HCT116 (cell line): ENCODE data around the gene TMEM203. TPM values are rescaled to one million over a fixed set of nuclear protein-coding genes. Genes with fewer than 3 reads are reported as not detected.

Experiments used
- ATAC-seq: fragments of 200-7000 bp; cut with Tn5 transposase; 2 replicates; pipeline ENCODE4 v1.9.1; 2020; ENCODE audit warnings: mild to moderate bottlenecking, moderate library complexity
- BruUV-seq: library from RNA; stranded (reverse); fragments of 400-500 nt; replicated peaks from 2 replicates; lab custom pipeline; 2021; lab: Mats Ljungman, UMichigan
- CTCF ChIA-PET: fragments of 300-600 bp; sonication (Branson Sonifier 250); formaldehyde crosslinking; loops from one replicate; lab custom pipeline; 2021; ENCODE audit warnings: antibody characterized with exemption; lab: Charles Lee
- POLR2A ChIA-PET: fragments of 300-600, 350-600 bp; sonication (Branson Sonifier 250); formaldehyde crosslinking; loops from one replicate; lab custom pipeline; 2021; ENCODE audit warnings: antibody characterized with exemption; lab: Charles Lee
- RAD21 ChIA-PET, 2 experiments: fragments of 300-600 bp; sonication (Branson Sonifier 250); formaldehyde crosslinking; loops; one replicate each; lab custom pipeline; 2023; ENCODE audit warnings: low total read pairs in 2 of 2; ENCODE audit not compliant: uncharacterized antibody in 2 of 2, unreplicated experiment in 2 of 2, low non-redundant PET in 1 of 2; lab: Charles Lee
- DNase-seq: peaks from one replicate; pipeline ENCODE4 v3.0.0-alpha.2; 2010; ENCODE audit warnings: low read depth, low spot score
- H2AFZ ChIP-seq: fragments of 200-600 bp; shearing (Covaris generic), sonication (generic); 2 replicates; pipeline ENCODE4 v1.6.1; 2017; ENCODE audit warnings: low read depth, mixed run types, mixed read lengths, antibody characterized with exemption, low read length; ENCODE audit not compliant: poor library complexity, severe bottlenecking
- H3K27ac ChIP-seq: 2 replicates; pipeline ENCODE4 v1.5.1; 2012; ENCODE audit warnings: low read depth, low read length
- H3K27me3 ChIP-seq: fragments of 200-600 bp; sonication (generic); 2 replicates; pipeline ENCODE4 v1.6.1; 2016; ENCODE audit warnings: mixed run types, low read length, mixed read lengths; ENCODE audit not compliant: insufficient read depth
- H3K36me3 ChIP-seq, 2 experiments: fragments of 200-500 bp in 1 of 2; fragments of 200-600 bp in 1 of 2; sonication (Bioruptor generic) in 1 of 2; sonication (generic) in 1 of 2; 2 replicates each; pipeline versions ENCODE4 v1.5.1 to v1.6.1; 2014 to 2016; ENCODE audit warnings: low read length in 2 of 2, inconsistent platforms in 1 of 2, mixed read lengths in 1 of 2, mixed run types in 1 of 2; ENCODE audit not compliant: insufficient read depth in 2 of 2, control insufficient read depth in 1 of 2
- H3K4me1 ChIP-seq, 2 experiments: fragments of 200-600 bp in 1 of 2; sonication (generic) in 1 of 2; 2 replicates each; pipeline versions ENCODE4 v1.5.1 to v1.6.1; 2012 to 2017; ENCODE audit warnings: low read length in 2 of 2, inconsistent platforms in 1 of 2, mild to moderate bottlenecking in 1 of 2, mixed read lengths in 1 of 2, mixed run types in 1 of 2, moderate library complexity in 1 of 2; ENCODE audit not compliant: insufficient read depth in 2 of 2, control insufficient read depth in 1 of 2
- H3K4me2 ChIP-seq: fragments of 200-600 bp; sonication (generic); 2 replicates; pipeline ENCODE4 v1.6.1; 2017; ENCODE audit warnings: mixed run types, low read length, mixed read lengths
- H3K4me3 ChIP-seq, 2 experiments: fragments of 200-600 bp in 1 of 2; sonication (generic) in 1 of 2; replicated peaks in 1 of 2; 2 replicates each; pipeline ENCODE4 v1.5.1; 2011 to 2016; ENCODE audit warnings: low read length in 2 of 2, control low read depth in 1 of 2, low read depth in 1 of 2, mild to moderate bottlenecking in 1 of 2, mixed read lengths in 1 of 2, mixed run types in 1 of 2
- H3K79me2 ChIP-seq: fragments of 200-600 bp; sonication (generic); 2 replicates; pipeline ENCODE4 v1.6.1; 2017; ENCODE audit warnings: mild to moderate bottlenecking, mixed run types, low read length, moderate library complexity, mixed read lengths; ENCODE audit not compliant: insufficient read depth
- H3K9ac ChIP-seq: fragments of 200-600 bp; sonication (generic); 2 replicates; pipeline ENCODE4 v1.6.1; 2016; ENCODE audit warnings: low read length, mixed read lengths
- H3K9me2 ChIP-seq: fragments of 200-600 bp; sonication (generic), shearing (Covaris generic); 2 replicates; pipeline ENCODE4 v1.6.1; 2017; ENCODE audit warnings: mixed run types, mild to moderate bottlenecking, moderate library complexity; ENCODE audit not compliant: insufficient read depth
- H3K9me3 ChIP-seq, 2 experiments: fragments of 200-500 bp in 1 of 2; fragments of 200-600 bp in 1 of 2; sonication (Bioruptor generic) in 1 of 2; sonication (generic) in 1 of 2; 2 replicates each; pipeline ENCODE4 v1.6.1; 2014 to 2017; ENCODE audit warnings: low read length in 2 of 2, mixed read lengths in 2 of 2, inconsistent platforms in 1 of 2, low read depth in 1 of 2, mild to moderate bottlenecking in 1 of 2, mixed run types in 1 of 2, moderate library complexity in 1 of 2; ENCODE audit not compliant: control insufficient read depth in 1 of 2, insufficient read depth in 1 of 2
- H4K20me1 ChIP-seq: fragments of 200-600 bp; sonication (generic), shearing (Covaris generic); 2 replicates; pipeline ENCODE4 v1.6.1; 2017; ENCODE audit warnings: mixed run types, mild to moderate bottlenecking, moderate library complexity; ENCODE audit not compliant: insufficient read depth
- ATF3 ChIP-seq: IDR thresholded peaks from 2 replicates; pipeline ENCODE4 v1.6.1; 2012
- CBX3 ChIP-seq: IDR thresholded peaks from 2 replicates; pipeline ENCODE4 v1.6.1; 2012; ENCODE audit warnings: low read depth
- CEBPB ChIP-seq: IDR thresholded peaks from 2 replicates; pipeline ENCODE4 v1.6.1; 2012; ENCODE audit warnings: low read depth
- CTCF ChIP-seq, 3 experiments: fragments of 200-600 bp in 1 of 3; sonication (generic) in 1 of 3; IDR thresholded peaks in 2 of 3; conservative IDR thresholded peaks in 1 of 3; 2 replicates each; pipeline ENCODE4 v1.5.1; 2012 to 2017; ENCODE audit warnings: low read depth in 2 of 3, low read length in 2 of 3, antibody characterized with exemption in 1 of 3, borderline replicate concordance in 1 of 3, control low read depth in 1 of 3, mild to moderate bottlenecking in 1 of 3, mixed read lengths in 1 of 3, mixed run types in 1 of 3, moderate library complexity in 1 of 3; ENCODE audit not compliant: insufficient read depth in 1 of 3
- EGR1 ChIP-seq: IDR thresholded peaks from 2 replicates; pipeline ENCODE4 v1.6.1; 2012; ENCODE audit warnings: low read depth
- ELF1 ChIP-seq: IDR thresholded peaks from 2 replicates; pipeline ENCODE4 v1.6.1; 2012; ENCODE audit warnings: low read depth, borderline replicate concordance
- EZH2phosphoT487 ChIP-seq: fragments of 200-600 bp; IDR thresholded peaks from 2 replicates; pipeline ENCODE4 v1.6.1; 2018; ENCODE audit warnings: antibody characterized with exemption, borderline replicate concordance
- FOSL1 ChIP-seq: IDR thresholded peaks from 2 replicates; pipeline ENCODE4 v1.6.1; 2012; ENCODE audit warnings: low read depth
- JUND ChIP-seq: IDR thresholded peaks from 2 replicates; pipeline ENCODE4 v1.6.1; 2012
- MAX ChIP-seq: IDR thresholded peaks from 2 replicates; pipeline ENCODE4 v1.6.1; 2012
- POLR2A ChIP-seq: IDR thresholded peaks from 2 replicates; pipeline ENCODE4 v1.7.0; 2011; ENCODE audit warnings: borderline replicate concordance; ENCODE audit not compliant: insufficient read depth, insufficient read length; ENCODE audit errors: extremely low read depth
- POLR2AphosphoS5 ChIP-seq: IDR thresholded peaks from 2 replicates; pipeline ENCODE4 v1.6.1; 2011; ENCODE audit warnings: mild to moderate bottlenecking, low read depth, low read length, moderate library complexity
- RAD21 ChIP-seq: IDR thresholded peaks from 2 replicates; pipeline ENCODE4 v1.6.1; 2012; ENCODE audit warnings: low read depth, mild to moderate bottlenecking
- REST ChIP-seq: IDR thresholded peaks from 2 replicates; pipeline ENCODE4 v1.6.1; 2012; ENCODE audit warnings: low read depth
- SIN3A ChIP-seq: IDR thresholded peaks from 2 replicates; pipeline ENCODE4 v1.6.1; 2012; ENCODE audit warnings: low read depth
- SRF ChIP-seq: IDR thresholded peaks from 2 replicates; pipeline ENCODE4 v1.6.1; 2012; ENCODE audit warnings: low read depth
- TCF7L2 ChIP-seq: IDR thresholded peaks from 2 replicates; pipeline ENCODE4 v1.7.0; 2011; ENCODE audit warnings: borderline replicate concordance, inconsistent platforms; ENCODE audit not compliant: insufficient read depth, insufficient read length; ENCODE audit errors: extremely low read depth
- ZBTB33 ChIP-seq: IDR thresholded peaks from 2 replicates; pipeline ENCODE4 v1.6.1; 2011; ENCODE audit warnings: mild to moderate bottlenecking, low read length, moderate library complexity; ENCODE audit not compliant: insufficient replicate concordance; ENCODE audit errors: extremely low read depth
- ZFX ChIP-seq: fragments of 450-650 bp; IDR thresholded peaks from 2 replicates; pipeline ENCODE4 v1.6.1; 2017
- ZNF274 ChIP-seq: fragments of 200-500 bp; sonication (Bioruptor generic); IDR thresholded peaks from 2 replicates; pipeline ENCODE4 v1.6.1; 2014; ENCODE audit warnings: mild to moderate bottlenecking, low read depth, low read length, inconsistent platforms
- intact Hi-C: fragments of 100-400 bp; cut with micrococcal nuclease; formaldehyde crosslinking; loops from 2 replicates; pipeline ENCODE4 v1.10.0; 2022
- total RNA-seq: library from RNA; stranded (reverse); gene quantifications from one replicate; pipeline ENCODE4 v1.2.1, GENCODE V29; 2021; ENCODE audit not compliant: unreplicated experiment

The TMEM203 gene
- total RNA-seq, 1 experiment from 2014 or later, result 45.0 TPM

GRCh38 chr9:137187386-137187785, 18.1 kb downstream of the TMEM203 start:
- Histone ChIP-seq H3K4me2 (peak overlapping the region; percentile 98), H3K9ac (peak overlapping the region; percentile 94)
- POLR2A ChIA-PET, result interaction anchor here (0.6 to 3.5 kb wide), 4 partner anchors 11 to 54 kb away, joined by 3 to 20 read pairs (median 8); partner anchors contain the start of gene TUBB4B
- TF ChIP-seq TCF7L2, result no peak
- TF ChIP-seq ZFX, result no peak
- no peak for TF ChIP-seq CEBPB
- TF ChIP-seq ELF1, result no peak
- no peak for TF ChIP-seq SRF
- TF ChIP-seq CTCF (IDR thresholded peaks at IDR 0.05 in 2 of 3, conservative IDR thresholded peaks at IDR 0.05 in 1 of 3; ENCODE audit: borderline replicate concordance in 1 of 3, insufficient read depth in 1 of 3, low read depth in 2 of 3, low read length in 2 of 3), result no peak
- TF ChIP-seq ZBTB33, result no peak
- no peak for TF ChIP-seq RAD21
- no peak for TF ChIP-seq SIN3A
- no peak for TF ChIP-seq MAX
- no peak for TF ChIP-seq FOSL1
- no peak for TF ChIP-seq POLR2AphosphoS5
- TF ChIP-seq ATF3, result no peak
- no peak for TF ChIP-seq EGR1
- TF ChIP-seq EZH2phosphoT487, result no peak
- TF ChIP-seq ZNF274, result no peak
- TF ChIP-seq JUND, result no peak
- TF ChIP-seq POLR2A, result no peak
- TF ChIP-seq CBX3, result no peak
- no peak for TF ChIP-seq REST
- TF ChIP-seq, all 23 proteins: peak for 0
- intact Hi-C loops, result loop anchor here (5.0 kb wide), 1 partner anchor 40 kb away; the partner anchor contains the start of genes CYSRT1 and RNF224
- Histone ChIP-seq H3K4me3 (peak overlapping the region; percentile 98 to 100), H3K9me3 (no peaks in the 10 kb centered on the region), H4K20me1 (no peaks in the 10 kb centered on the region), H3K9me2 (no peaks in the 10 kb centered on the region), H3K4me1 (peaks cover 16 to 33% of the 10 kb centered on the region in 2 experiments), H2AFZ (no peak overlapping the region), H3K27ac (no peak overlapping the region), H3K36me3 (peaks cover 0 to 23% of the 10 kb centered on the region in 2 experiments; a peak in 1 of 4 replicates), H3K27me3 (no peaks in the 10 kb centered on the region), H3K79me2 (peaks cover 52% of the 10 kb centered on the region)
- no TSS peak for BruUV-seq
- RAD21 ChIA-PET, result no interaction called here
- CTCF ChIA-PET, result no interaction called here
- ATAC-seq, result no peak
- no peak for DNase-seq
